Forelimb muscle (tissue), 1 donor: ENCODE measurements around the gene MIEF1. TPM values are rescaled to one million over a fixed set of nuclear protein-coding genes. Genes with fewer than 3 reads are reported as not detected.
A peak's percentile ranks its signal among the peaks of the same experiment; 100 is the strongest.
"Not testable (repeated sequence)": the region's sequence is repeated elsewhere in the genome, so short reads cannot be mapped to it uniquely, and the experiment has no call there.

Experiments
- DNase-seq: peaks from one replicate; pipeline ENCODE4 v3.0.0-alpha.2; 2013; ENCODE audit warnings: low read depth
- polyA plus RNA-seq: library from polyadenylated mRNA; unstranded; fragments of 120-200 nt; gene quantifications from one replicate; pipeline ENCODE4 v1.2.1, GENCODE V29; 2013; ENCODE audit not compliant: insufficient read length

Gene MIEF1
- polyA plus RNA-seq, 1 donor: 15.3 TPM

DNA sequence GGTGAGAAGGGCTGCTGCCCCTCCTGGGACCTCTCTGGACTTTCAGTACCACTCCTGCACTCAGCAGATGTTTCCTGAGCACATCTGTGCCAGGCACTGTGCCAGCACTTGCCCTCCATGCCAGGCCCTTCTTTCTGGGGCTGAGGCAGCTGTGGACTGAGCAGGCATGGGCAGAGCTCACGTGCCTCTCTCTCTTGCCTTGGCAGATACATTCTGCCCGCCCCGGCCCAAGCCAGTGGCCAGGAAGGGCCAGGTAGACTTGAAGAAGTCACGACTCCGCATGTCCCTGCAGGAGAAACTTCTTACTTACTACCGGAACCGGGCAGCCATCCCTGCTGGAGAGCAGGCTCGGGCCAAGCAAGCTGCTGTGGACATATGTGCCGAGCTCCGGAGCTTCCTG lies 9.9 kb downstream of the MIEF1 start:
- DNase-seq: no peak

DNA sequence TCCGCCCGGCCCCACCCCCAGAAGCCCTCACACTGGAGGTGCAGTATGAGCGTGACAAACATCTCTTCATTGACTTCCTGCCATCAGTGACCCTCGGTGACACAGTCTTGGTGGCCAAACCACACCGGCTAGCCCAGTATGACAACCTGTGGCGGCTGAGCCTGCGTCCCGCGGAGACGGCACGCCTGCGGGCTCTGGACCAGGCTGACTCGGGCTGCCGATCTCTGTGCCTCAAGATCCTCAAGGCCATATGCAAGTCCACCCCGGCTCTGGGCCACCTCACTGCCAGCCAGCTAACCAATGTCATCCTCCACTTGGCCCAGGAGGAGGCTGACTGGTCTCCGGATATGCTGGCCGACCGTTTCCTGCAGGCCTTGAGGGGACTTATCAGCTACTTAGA lies 11.7 kb downstream of the MIEF1 start:
- DNase-seq: no peak

DNA sequence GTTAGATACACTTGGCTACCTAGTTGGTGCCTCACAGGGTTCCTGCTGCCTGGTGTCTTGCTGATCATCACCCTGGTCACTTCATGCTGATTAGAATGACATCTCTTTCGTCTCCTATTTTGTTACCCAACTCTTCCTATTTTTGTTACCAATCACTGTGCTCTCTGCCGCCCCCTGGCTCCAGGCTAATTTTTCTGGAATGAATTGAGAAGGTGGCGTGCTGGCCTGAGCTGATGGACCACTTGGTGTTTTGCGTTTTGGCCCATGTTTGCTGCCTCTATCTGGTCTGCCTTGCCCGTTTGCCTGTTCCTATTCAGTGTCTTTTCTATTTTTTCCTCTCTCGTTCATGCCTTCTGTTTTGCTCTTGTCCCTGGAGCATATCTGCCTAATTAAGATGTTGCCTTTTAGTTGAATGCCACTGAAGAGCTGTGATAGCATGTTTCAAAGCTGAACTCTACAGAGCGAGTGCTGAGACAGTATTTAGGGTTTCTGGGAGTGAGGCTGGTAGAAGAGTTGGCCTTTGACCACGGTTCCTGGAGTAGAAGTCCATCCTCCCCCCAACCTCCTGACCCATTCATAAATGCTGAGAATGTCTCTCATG lies 12.4 kb downstream of the MIEF1 start:
- no peak for DNase-seq

DNA sequence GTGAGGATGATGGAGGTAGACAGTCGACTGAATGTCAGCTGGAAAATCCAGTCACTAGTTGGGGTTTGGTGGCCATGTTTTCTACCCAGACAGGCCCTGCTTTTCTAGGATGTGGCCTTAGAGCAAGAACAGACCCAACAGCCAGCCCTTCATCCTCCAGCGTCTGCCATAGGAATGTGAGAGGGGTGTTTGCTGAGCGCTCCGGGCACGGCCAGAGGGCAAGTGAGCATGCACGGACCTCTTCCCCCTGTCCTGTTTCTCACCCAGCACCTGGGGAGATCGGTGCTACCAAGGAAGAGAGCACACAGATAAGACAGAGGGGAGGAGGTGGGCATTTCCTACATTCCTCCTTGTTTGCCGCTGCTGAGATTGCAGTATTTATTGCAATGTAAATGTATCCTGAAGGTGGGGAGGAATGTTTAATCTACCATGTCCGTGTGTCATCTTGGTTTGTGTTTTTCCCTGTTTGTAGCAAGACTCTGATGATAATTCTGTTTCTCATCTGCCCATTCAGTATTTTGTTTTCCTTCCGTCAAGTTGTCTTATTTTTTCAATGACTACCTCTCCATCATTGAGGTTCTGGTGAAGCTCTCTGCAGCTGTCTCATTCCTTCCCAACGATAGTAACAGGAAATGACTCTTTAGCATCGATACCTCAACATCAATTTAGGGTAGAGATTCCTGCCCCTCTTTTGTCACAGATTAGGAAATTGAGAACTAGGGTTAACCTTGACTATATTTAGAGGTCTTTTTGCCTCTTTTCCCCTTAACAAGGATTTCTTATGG lies 13.4 kb downstream of the MIEF1 start:
- no peak for DNase-seq

DNA sequence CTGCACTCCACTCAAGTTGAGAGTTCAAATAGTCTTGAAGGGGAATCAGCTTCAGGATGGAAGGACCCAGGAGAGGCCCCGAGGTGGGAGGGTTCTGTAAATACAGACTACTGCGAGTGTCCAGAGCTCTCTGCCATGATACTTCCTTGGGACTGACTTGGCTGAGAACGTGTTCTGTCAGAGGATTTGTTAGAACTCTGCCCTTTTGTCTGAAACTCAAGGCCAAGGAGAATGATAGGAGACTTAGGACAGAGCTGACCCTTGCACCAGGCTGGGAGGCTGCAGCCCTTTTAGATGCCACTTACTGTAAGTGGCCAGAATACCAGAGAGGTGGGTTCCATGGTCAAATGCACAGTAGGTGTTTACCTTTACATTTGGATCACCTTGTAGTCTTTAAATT lies 15.4 kb downstream of the MIEF1 start:
- no peak for DNase-seq

DNA sequence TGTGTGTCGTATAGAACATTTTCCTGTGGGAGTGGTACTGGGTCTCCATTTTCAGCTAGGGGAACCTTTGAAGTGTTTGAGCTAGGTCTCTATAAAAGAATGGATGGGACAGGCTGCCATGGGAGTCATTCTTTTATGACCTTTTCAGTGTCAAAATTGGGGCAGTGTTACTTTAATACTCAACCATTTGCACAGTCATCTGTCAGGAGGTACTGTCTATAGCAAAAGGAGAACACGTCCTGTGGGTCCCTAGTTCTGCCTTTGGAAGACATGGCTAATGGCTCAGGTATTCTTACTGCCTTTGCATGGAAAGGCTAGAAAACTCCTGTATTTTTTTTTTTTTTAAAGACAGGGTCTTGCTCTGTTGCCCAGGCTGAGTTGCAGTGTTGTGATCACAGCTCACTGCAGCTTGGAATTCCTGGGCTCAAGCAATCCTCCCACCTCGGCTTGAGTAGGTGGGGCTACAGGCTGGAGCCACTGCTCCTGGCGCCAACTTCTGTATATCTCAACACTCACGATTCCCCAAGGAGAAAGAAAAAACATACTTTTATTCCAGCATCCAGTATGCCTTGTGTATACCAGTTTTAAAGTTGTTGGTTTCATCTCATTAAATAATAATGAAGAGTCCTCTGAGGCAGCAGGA lies 16.2 kb downstream of the MIEF1 start:
- DNase-seq: no peak

DNA sequence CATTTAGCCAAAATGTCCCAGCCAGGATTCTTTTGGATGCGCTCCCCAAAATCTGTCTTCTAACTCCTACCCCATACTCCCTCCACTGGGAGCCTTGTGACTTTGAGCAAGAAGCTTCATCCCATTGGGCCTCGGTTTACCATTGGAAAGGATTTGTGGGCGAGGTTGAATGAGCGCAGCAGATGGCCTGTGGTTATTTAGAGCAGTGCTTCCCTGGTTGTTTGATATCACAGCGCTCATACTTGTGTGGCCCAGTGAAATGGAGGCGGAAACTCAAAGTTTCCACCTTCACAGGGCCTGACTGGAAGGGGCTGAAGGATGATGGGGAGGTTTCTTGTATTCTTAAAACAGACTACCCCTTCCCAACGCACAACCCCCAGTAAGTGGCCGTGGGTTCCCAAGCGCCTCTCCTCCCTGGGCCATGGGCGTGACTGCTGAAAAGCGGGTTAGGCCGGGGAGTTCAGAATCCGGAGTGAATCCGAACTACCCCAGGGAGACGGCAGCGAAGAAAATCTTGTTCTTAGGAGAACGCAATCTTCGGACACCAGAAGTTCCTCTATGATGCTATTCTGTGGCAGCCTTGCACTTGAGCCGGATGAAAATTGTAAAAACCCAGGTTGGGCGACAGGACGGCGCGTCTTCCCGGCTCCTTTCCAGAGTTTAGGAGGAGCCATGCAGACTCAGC lies 17.0 kb downstream of the MIEF1 start:
- DNase-seq: no peak

DNA sequence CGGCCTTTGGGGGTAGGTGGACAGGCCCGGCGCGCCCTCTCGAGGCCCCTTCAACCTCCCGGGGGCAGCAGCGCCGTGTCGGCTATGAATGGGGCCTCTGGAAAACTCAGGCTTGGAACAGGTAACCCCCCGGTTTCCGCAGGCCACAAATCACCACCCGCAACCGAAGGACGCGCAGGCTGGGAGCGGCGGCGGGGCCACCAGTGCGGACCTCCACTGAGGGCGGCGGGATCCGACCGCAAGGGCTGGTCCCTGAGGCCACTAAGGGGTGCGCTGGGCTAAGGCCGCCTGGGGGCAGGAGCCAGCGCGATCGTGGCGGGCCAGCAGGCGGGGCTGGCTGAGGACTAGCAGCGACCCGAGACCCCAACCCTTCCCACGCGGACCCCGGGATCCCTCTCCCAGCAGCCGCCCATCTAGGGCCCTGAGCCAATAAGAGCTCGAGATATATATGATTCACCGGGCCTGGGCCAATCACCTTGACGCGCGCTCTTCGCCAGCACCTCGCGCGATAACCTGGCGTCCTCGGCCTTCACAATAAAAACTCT lies 17.7 kb downstream of the MIEF1 start:
- no peak for DNase-seq

DNA sequence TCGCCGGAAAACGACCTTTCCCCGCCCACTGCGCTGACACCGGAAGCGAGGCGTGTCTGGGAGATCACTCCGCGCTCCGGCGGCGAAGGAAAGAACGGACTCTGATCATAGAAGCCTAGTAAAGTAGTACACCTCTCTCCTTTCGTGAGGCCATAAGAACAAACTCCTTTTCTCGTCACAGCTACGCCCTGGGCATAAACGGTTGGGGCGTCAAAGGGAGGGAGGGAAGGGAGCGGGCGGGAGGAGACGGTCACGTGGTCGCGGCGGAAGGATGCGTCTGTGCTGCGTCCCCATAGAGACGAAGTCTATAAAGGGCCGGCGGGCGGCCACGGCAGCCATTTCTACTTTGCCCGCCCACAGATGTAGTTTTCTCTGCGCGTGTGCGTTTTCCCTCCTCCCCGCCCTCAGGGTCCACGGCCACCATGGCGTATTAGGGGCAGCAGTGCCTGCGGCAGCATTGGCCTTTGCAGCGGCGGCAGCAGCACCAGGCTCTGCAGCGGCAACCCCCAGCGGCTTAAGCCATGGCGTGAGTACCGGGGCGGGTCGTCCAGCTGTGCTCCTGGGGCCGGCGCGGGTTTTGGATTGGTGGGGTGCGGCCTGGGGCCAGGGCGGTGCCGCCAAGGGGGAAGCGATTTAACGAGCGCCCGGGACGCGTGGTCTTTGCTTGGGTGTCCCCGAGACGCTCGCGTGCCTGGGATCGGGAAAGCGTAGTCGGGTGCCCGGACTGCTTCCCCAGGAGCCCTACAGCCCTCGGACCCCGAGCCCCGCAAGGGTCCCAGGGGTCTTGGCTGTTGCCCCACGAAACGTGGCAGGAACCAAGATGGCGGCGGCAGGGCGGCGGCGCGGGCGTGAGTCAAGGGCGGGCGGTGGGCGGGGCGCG lies 18.4 kb downstream of the MIEF1 start, which contains the start of gene ATF4:
TSS of gene ATF4 (plus strand) at position 337 of the 880 bp plus-strand sequence. CDS start 884 bp downstream, outside the sequence.
- peak; percentile 97 for DNase-seq

DNA sequence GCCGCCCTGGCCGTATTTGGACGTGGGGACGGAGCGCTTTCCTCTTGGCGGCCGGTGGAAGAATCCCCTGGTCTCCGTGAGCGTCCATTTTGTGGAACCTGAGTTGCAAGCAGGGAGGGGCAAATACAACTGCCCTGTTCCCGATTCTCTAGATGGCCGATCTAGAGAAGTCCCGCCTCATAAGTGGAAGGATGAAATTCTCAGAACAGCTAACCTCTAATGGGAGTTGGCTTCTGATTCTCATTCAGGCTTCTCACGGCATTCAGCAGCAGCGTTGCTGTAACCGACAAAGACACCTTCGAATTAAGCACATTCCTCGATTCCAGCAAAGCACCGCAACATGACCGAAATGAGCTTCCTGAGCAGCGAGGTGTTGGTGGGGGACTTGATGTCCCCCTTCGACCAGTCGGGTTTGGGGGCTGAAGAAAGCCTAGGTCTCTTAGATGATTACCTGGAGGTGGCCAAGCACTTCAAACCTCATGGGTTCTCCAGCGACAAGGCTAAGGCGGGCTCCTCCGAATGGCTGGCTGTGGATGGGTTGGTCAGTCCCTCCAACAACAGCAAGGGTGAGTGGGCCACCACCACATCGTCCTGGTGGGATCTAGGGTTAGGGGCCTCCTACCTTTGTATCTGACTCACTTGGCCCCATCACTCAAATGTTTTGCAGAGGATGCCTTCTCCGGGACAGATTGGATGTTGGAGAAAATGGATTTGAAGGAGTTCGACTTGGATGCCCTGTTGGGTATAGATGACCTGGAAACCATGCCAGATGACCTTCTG lies 19.2 kb downstream of the MIEF1 start:
- not testable (repeated sequence) for DNase-seq

DNA sequence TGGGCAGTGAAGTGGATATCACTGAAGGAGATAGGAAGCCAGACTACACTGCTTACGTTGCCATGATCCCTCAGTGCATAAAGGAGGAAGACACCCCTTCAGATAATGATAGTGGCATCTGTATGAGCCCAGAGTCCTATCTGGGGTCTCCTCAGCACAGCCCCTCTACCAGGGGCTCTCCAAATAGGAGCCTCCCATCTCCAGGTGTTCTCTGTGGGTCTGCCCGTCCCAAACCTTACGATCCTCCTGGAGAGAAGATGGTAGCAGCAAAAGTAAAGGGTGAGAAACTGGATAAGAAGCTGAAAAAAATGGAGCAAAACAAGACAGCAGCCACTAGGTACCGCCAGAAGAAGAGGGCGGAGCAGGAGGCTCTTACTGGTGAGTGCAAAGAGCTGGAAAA lies 20.0 kb downstream of the MIEF1 start:
- not testable (repeated sequence) for DNase-seq

DNA sequence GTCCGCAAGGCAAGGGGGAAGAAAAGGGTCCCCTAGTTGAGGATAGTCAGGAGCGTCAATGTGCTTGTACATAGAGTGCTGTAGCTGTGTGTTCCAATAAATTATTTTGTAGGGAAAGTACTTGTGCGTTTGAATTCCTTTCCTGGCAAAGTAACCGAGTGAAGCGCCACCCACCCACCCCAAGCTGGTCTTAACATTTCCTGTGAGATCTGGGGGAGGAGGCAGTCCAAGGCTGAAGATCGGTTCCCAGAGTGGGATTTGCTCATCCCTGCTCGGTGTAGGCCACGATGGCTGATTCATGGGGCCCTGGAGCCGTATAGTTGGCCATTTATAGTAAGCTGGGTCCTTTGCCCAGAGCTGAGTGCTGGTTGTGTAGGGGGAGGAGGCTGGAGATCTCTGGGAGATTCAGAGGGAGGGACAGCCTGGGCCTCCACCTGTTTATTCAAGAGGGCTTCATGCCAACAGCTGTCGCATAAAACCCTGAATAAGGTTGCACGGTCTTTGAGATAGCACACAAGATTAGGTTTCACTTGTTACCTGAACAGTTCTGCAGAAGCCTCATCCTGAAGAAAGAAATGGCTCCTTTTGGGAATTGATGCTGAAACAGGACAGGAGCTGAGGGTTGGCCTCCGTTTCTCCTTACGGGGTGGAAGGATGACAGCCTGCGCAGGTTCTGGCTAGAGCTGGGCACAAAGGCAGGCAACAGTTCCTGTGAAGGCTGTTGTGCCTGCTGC lies 20.6 kb downstream of the MIEF1 start:
- DNase-seq: no peak

DNA sequence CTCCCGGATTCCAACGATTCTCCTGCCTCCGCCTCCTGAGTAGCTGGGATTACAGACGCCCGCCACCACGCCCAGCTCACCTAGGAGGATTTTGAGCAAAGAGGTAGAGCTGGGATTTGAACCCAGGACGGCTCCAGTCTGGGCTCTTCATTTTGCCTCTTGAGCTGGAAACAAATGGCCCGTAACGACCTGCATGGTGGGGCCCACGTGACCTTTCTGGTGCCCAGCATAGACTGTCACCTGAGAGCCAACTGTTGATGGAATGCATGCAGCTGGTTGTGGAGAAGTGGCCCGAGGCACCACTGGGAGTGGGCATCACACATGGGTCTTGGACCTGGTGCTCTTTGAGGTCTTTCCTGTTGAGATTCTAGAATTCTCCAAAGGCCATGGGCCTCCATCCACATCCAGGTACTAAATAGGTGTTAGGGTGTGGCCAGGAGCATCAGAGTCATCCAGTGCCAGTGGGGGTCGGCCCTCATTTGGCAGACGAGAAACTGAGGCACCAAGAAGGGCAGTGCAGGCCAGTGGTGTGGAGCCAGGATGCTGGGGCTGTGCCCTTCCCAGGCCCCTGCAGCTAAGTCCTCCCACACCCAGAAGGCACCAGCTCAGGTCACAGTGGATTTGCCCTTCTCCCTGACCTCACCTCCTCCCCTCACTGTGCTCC lies 22.1 kb downstream of the MIEF1 start:
- no peak for DNase-seq

DNA sequence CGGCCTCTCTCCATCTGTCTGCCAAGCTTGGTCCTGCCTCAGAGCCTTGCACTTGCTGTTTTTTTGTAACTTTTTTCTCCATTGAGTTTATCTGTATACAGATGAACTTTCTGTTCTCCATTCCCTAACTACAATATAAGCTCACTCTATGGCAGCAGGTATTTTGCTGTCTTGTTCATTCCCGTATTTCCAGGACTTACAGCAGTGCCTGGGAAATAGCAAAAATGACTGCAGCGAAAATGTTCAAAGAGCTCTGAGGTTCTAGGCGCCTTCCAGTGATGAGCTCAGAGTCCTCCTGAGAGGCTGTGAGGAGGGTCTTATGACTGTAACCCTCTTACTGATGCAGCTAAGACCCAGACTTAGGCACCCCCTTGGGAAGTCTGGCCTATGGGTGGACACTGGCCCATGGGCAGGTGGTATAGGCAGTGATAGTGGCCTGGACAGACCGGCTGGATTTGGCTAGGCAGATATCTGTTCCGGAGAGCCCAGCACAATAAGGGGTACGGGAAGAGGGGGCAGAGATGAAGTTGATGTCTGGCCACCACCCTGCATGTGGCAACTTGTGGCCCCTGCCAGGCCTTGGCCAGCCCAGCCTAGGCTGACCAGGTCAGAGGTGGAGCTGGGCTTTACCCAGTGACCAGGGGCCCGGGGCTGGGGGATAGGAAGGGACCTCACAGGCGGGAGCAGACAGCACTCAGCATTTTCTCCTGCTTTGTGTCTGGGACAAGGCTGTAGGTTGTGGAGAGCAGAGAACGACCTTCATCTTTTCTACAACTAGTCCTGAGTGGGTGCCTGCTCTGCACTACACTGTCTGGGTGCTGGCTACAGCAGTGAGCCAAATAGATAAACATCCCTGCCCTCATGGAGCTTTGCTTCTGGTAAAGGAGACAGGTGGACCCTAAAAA lies 22.9 kb downstream of the MIEF1 start:
- no peak for DNase-seq

DNA sequence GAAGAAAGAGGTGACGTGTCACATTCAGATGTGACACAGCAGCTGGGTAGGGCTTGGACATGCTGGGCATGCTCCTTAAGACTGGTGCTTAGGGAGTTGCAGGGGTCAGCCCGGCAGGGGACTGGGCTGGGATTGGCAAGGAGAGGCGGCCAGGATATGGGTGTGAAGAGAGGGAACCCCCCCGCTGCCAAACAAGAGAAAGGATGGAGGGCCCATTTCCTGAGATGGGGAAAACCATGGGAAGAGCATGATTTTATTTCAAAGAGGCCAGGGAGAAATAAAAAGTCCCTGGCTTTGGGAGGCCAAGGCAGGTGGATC lies 23.5 kb downstream of the MIEF1 start:
- no peak for DNase-seq

DNA sequence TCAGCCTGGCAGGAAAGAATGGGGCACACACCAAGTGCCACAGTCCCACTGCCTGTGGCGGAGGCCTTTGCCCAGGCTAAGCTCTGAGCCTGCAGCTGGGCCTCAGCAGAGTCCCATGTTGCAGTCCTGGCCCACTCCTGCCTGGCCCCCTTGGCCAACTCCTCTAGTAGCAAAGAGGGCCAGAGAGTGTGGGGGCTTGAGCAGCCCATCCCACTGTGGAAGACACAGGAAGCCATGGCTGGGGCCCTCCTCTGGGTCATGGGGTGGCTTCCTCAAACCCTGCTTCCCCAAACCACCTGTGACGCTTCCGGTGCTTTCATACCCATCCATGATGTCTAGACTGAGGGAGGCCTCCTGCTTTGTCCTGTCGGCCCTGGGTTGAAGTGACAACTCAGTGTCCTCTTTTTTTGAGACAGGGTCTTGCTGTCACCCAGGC lies 24.7 kb downstream of the MIEF1 start:
- DNase-seq: no peak

DNA sequence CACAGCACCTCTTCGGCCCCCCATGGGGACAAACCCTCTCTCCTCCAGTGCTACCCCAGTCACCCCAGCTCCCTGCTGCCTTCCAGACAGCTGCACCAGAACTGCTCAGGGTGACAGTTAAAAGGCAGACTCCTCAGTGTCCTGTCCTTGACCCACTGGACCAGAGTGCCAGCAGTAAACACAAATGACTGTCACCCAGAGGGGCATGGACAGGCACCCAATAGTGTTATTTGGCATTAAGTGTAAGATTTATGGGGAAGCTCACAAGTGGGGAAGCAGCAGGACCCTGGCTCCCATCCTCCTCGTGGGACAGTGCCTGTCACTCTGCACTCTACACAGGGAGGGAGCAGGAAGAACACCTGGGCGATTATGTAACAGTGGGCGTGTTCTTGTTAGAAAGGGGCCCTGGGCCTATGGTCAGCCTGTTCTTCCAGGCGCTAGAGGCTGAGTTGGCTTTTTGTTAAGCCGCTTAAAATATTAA lies 25.4 kb downstream of the MIEF1 start:
- DNase-seq: no peak
